H1 (cell line): Measurements from ENCODE around the gene GRIN2C. TPM values are rescaled to one million over a fixed set of nuclear protein-coding genes. Genes with fewer than 3 reads are reported as not detected.

Source experiments
- ATF3 ChIP-seq: IDR thresholded peaks from 2 replicates; pipeline ENCODE4 v1.6.1; 2011; ENCODE audit warnings: low read depth, mild to moderate bottlenecking, low read length; ENCODE audit not compliant: insufficient read depth
- BRCA1 ChIP-seq: IDR thresholded peaks from 2 replicates; pipeline ENCODE4 v1.6.1; 2012; ENCODE audit warnings: low read depth, low read length, improper control_type of control experiment
- KDM5A ChIP-seq: fragments of 200-600 bp; IDR thresholded peaks from 2 replicates; pipeline ENCODE4 v1.7.1; 2012; ENCODE audit warnings: mild to moderate bottlenecking, low read length, inconsistent platforms, mixed read lengths
- SP1 ChIP-seq: IDR thresholded peaks from 2 replicates; pipeline ENCODE4 v1.6.1; 2011; ENCODE audit warnings: low read depth, low read length
- polyA plus RNA-seq, 7 experiments: library from polyadenylated mRNA; depleted of rRNA in 3 of 7; stranded (reverse) in 5 of 7; unstranded in 2 of 7; fragments of >200 nt in 5 of 7; fragments of 200-250 nt in 2 of 7; gene quantifications; 1 replicate in 5 of 7; 2 replicates in 1 of 7; 4 replicates in 1 of 7; pipeline versions ENCODE4 v1.2.1 to v1.2.3, GENCODE V29; 2011 to 2013; ENCODE audit warnings: missing spikeins in 2 of 7, mixed read lengths in 2 of 7
- total RNA-seq: library from RNA; stranded (reverse); fragmentation: NEBNext Ultra II Directional; extraction: Animal tissue kit (Norgen Biotek cat#: 25700); gene quantifications from 2 replicates; pipeline ENCODE4 v1.2.1, GENCODE V29; 2021

The GRIN2C gene
- total and polyA plus RNA-seq, 2 of the 8 experiments (the other 6 are each of a cell fraction or from before 2014, with no cell fraction given) = 0.06 to 0.07 TPM

- TF ChIP-seq SP1 = no peak
- TF ChIP-seq KDM5A = no peak
- TF ChIP-seq ATF3 = no peak
- TF ChIP-seq BRCA1 = no peak
Observed at GRCh38 chr17:74856112-74856511, 3.6 kb downstream of the GRIN2C start (continued).
